Measurements from ENCODE around the gene CCBE1.

Gene CCBE1

DNA sequence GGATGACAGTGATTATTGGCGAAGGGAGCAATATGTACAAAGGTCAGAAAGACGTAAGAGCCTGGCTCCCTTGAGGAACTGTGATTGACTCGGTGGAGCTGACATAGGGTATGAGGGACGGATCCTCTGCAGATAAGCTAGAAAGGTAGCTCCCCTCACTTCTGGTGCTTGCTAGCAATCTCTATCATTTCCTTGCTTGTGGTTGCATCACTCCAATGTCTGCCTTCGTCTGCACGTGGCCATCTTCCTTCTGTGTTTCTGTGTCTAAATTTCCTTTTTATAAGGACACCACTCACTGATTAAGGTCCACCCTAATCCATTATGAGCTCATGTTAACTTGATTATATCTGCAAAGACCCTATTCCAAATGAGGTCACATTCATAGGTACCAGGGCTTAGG, 315.3 kb downstream of the CCBE1 start:
- Histone ChIP-seq H3K79me1 (ENCODE audit: low read length) (no peaks in the 10 kb centered on the region), H2BK120ac (ENCODE audit: insufficient read depth, low read length, poor library complexity) (no peak overlapping the region), H3K23ac (ENCODE audit: low read length) (no peak overlapping the region), H2BK5ac (ENCODE audit: low read depth, low read length, poor library complexity) (no peak overlapping the region), H3K14ac (ENCODE audit: low read length) (no peak overlapping the region), H3K27me3 (ENCODE audit: insufficient read depth, low read length) (no peaks in the 10 kb centered on the region), H3K9ac (ENCODE audit: low read length) (no peak overlapping the region), H4K8ac (ENCODE audit: low read depth, low read length) (no peak overlapping the region), H2AK5ac (ENCODE audit: low read length) (no peak overlapping the region), H4K91ac (ENCODE audit: low read depth, low read length) (no peak overlapping the region), H3K27ac (ENCODE audit: low read depth, low read length) (no peak overlapping the region), H3K4me3 (ENCODE audit: low read depth, low read length) (no peak overlapping the region), H3K36me3 (ENCODE audit: control insufficient read depth in 1 of 2, insufficient read depth in 2 of 2, low read length in 2 of 2) (no peaks in the 10 kb centered on the region), H3K4me1 (ENCODE audit: control insufficient read depth in 1 of 2, insufficient read depth in 2 of 2, low read length in 2 of 2) (no peaks in the 10 kb centered on the region), H3K18ac (ENCODE audit: low read length) (no peak overlapping the region), H3K79me2 (ENCODE audit: control insufficient read depth, insufficient read depth, low read length, poor library complexity) (no peaks in the 10 kb centered on the region), H2BK12ac (ENCODE audit: low read length) (no peak overlapping the region), H4K12ac (ENCODE audit: low read depth, low read length) (no peak overlapping the region), H3K4ac (ENCODE audit: low read depth, low read length) (no peak overlapping the region), H3K4me2 (ENCODE audit: low read length) (no peak overlapping the region), H3K9me3 (ENCODE audit: insufficient read depth, low read depth, low read length) (no peaks in the 10 kb centered on the region), H2AFZ (ENCODE audit: insufficient read depth, low read length, poor library complexity) (no peak overlapping the region)
- DNase-seq = no peak
- WGBS (ENCODE audit: extremely low coverage, insufficient coverage, insufficient read length) = no CpG with 5 or more reads among the region's 6 CpGs
